ENCODE data around the gene MOGAT2.
A peak's percentile ranks its signal among the peaks of the same experiment; 100 is the strongest.

Gene MOGAT2

GRCh38 chr11:75717608-75718418 lies at the start of gene MOGAT2:
Gene MOGAT2, plus strand, starts transcription at chr11:75717838. Its CDS starts 51 bp downstream, at chr11:75717889.
- H3K4me3 ChIP-seq (ENCODE audit: low read depth, low read length) = no peak within 1 kb of the TSS

GRCh38 chr11:75668451-75669297 lies 49.0 kb upstream of the MOGAT2 start, which contains the start of gene MAP6:
Gene MAP6, minus strand, starts transcription at chr11:75669038. Its CDS starts 669 bp downstream, at chr11:75668369.
- no peak for TF ChIP-seq CTCF (IDR thresholded peaks at IDR 0.05; ENCODE audit: insufficient read depth, low read depth, low read length, missing control alignments)
- peak within 1 kb of the TSS; percentile 39 for H3K4me3 ChIP-seq (ENCODE audit: low read depth, low read length)
- peak; percentile 14 for DNase-seq (ENCODE audit: low read depth)

More at GRCh38 chr11:75717608-75718418, at the start of gene MOGAT2:
- no peak for TF ChIP-seq CTCF (IDR thresholded peaks at IDR 0.05; ENCODE audit: insufficient read depth, low read depth, low read length, missing control alignments)
- no peak for DNase-seq (ENCODE audit: low read depth)

- no peak for TF ChIP-seq CTCF (IDR thresholded peaks at IDR 0.05; ENCODE audit: insufficient read depth, low read depth, low read length, missing control alignments)
- peak; percentile 55 for DNase-seq (ENCODE audit: low read depth)
- H3K4me3 ChIP-seq (ENCODE audit: low read depth, low read length) = no peak overlapping the region
Observed at GRCh38 chr11:75673977-75674582, 43.6 kb upstream of the MOGAT2 start.

GRCh38 chr11:75677275-75677674 lies 40.4 kb upstream of the MOGAT2 start:
- no peak for TF ChIP-seq CTCF (IDR thresholded peaks at IDR 0.05; ENCODE audit: insufficient read depth, low read depth, low read length, missing control alignments)
- peak; percentile 43 for DNase-seq (ENCODE audit: low read depth)
- H3K4me3 ChIP-seq (ENCODE audit: low read depth, low read length) = no peak overlapping the region

GRCh38 chr11:75677909-75678308 lies 39.7 kb upstream of the MOGAT2 start:
- no peak for DNase-seq (ENCODE audit: low read depth)
- TF ChIP-seq CTCF (IDR thresholded peaks at IDR 0.05; ENCODE audit: insufficient read depth, low read depth, low read length, missing control alignments) = no peak
- no peak overlapping the region for H3K4me3 ChIP-seq (ENCODE audit: low read depth, low read length)

- no peak overlapping the region for H3K4me3 ChIP-seq (ENCODE audit: low read depth, low read length)
- TF ChIP-seq CTCF (IDR thresholded peaks at IDR 0.05; ENCODE audit: insufficient read depth, low read depth, low read length, missing control alignments) = no peak
- DNase-seq (ENCODE audit: low read depth) = no peak
Observed at GRCh38 chr11:75678620-75679259, 38.9 kb upstream of the MOGAT2 start.
